ENCODE data around the gene FEV.
"Not testable (repeated sequence)": the region's sequence is repeated elsewhere in the genome, so short reads cannot be mapped to it uniquely, and the experiment has no call there.

Gene FEV

DNA sequence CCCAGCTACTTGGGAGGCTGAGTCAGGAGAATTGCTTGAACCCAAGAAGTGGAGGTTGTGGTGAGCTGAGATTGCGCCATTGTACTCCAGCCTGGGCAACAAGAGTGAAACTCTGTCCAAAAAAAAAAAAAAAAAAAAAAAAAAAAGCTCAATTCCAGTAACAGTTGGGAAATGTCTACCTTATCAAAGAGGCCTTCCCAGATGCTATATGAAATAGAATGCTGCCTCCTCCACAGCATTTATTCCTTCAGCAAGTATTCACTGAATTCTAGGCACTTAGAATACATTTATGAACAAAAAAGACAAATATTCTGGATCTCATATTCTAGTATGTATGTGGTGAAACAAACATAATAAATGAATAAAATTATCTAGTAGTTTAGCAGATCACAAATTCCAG lies 38.4 kb downstream of the FEV start:
- DNase-seq (ENCODE audit: low read depth in 3 of 3, low spot score in 1 of 3): no peak

DNA sequence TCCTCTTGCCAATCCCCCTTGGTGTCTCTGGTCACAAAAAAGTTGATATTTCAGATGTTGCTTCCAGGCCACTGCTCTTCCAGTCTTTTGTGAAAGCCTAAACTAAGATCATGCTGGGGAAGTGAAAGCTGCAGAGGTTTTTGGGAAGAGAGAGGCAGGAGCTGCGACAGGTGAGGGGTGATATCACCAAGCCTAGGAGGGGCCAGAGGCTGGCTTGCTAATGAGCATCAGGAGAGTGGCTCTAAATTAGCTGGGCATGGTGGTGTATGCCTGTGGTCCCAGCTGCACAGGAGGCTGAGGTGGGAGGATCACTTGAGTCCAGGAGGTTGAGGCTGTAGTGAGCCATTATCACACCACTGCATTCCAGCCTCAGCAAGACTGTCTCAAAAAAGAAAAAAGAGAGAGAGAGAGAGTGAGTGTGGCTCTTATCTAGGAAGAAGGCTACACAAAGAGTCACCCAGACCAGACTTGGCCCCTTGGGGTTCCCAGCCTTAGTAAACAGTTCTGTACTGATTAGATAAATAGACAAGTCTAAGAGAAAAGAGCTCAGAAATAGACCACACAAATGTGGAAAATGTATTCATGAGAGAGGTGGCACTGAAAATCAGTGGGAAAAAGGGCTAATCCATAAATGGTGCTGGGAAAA lies 40.1 kb downstream of the FEV start:
- no peak for DNase-seq (ENCODE audit: low read depth in 3 of 3, low spot score in 1 of 3)

DNA sequence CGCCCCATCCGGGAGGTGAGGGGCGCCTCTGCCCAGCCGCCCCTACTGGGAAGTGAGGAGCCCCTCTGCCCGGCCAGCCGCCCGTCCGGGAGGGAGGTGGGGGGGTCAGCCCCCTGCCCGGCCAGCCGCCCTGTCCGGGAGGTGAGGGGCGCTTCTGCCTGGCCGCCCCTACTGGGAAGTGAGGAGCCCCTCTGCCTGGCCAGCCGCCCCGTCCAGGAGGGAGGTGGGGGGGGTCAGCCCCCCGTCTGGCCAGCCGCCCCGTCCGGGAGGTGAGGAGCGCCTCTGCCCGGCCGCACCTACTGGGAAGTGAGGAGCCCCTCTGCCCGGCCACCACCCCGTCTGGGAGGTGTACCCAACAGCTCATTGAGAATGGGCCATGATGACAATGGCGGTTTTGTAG lies 53.2 kb downstream of the FEV start:
- not testable (repeated sequence) for DNase-seq (ENCODE audit: low read depth in 3 of 3, low spot score in 1 of 3)
